Measurements from ENCODE around the gene CCDC154. TPM values are rescaled to one million over a fixed set of nuclear protein-coding genes. Genes with fewer than 3 reads are reported as not detected.

CCDC154 gene
- total RNA-seq, 1 donor from 2014 or later: 2.5 TPM

DNA sequence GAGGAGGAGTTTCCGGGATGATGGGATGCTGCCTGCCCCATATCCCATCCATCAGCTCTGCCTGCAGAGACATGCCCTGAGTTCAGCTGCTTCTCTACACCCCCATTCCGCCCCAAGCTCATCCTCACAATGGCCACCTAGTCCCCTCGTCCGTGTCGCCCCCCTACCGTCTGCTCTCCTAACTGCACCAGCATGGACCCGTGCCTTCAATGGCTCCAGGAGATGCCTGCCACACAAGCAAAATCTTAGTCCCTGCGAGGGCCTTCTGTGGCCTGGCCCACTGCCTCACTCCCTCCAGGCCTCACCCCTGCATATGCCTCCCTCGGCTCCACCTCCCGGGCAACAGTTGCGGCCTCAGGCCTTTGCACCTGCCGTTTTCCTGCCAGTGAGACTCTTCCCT lies 47.0 kb upstream of the CCDC154 start:
- TF ChIP-seq, protein P1, sequence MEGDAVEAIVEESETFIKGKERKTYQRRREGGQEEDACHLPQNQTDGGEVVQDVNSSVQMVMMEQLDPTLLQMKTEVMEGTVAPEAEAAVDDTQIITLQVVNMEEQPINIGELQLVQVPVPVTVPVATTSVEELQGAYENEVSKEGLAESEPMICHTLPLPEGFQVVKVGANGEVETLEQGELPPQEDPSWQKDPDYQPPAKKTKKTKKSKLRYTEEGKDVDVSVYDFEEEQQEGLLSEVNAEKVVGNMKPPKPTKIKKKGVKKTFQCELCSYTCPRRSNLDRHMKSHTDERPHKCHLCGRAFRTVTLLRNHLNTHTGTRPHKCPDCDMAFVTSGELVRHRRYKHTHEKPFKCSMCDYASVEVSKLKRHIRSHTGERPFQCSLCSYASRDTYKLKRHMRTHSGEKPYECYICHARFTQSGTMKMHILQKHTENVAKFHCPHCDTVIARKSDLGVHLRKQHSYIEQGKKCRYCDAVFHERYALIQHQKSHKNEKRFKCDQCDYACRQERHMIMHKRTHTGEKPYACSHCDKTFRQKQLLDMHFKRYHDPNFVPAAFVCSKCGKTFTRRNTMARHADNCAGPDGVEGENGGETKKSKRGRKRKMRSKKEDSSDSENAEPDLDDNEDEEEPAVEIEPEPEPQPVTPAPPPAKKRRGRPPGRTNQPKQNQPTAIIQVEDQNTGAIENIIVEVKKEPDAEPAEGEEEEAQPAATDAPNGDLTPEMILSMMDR (IDR thresholded peaks at IDR 0.05): no peak
- no peaks in the 10 kb centered on the region for H3K9me3 Mint-ChIP-seq (ENCODE audit: unreplicated experiment)
- H3K27ac Mint-ChIP-seq (ENCODE audit: unreplicated experiment): no peak overlapping the region
- no peaks in the 10 kb centered on the region for H3K36me3 Mint-ChIP-seq (ENCODE audit: unreplicated experiment)
- H3K4me1 Mint-ChIP-seq (ENCODE audit: unreplicated experiment): peaks cover 17% of the 10 kb centered on the region
- H3K27me3 Mint-ChIP-seq (ENCODE audit: unreplicated experiment): no peaks in the 10 kb centered on the region
- H3K4me3 Mint-ChIP-seq (ENCODE audit: unreplicated experiment): no peak overlapping the region
- DNase-seq (ENCODE audit: extremely low spot score, unreplicated experiment): no peak

DNA sequence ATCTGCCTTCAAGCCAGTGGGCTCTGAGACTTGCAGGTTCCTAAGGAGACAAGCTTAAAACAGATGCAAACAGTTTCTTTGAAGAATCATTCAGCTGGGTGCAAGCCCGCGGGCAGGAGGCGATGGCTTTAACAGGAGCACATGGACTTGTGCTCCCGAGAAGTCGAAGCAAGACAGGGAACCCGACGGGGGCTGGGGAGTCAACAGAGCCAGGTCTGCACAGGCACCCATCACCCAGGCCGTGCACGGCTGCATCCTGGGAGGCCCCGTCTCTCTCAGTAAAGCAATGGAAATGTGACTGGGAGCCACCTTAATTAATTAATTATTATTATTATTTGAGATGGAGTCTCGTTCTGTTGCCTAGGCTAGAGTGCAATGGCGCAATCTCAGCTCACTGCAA lies 44.7 kb upstream of the CCDC154 start:
- H3K27ac Mint-ChIP-seq (ENCODE audit: unreplicated experiment): no peak overlapping the region
- H3K4me1 Mint-ChIP-seq (ENCODE audit: unreplicated experiment): peaks cover 11% of the 10 kb centered on the region
- H3K4me3 Mint-ChIP-seq (ENCODE audit: unreplicated experiment): no peak overlapping the region
- peaks cover 2% of the 10 kb centered on the region for H3K27me3 Mint-ChIP-seq (ENCODE audit: unreplicated experiment)
- H3K36me3 Mint-ChIP-seq (ENCODE audit: unreplicated experiment): no peaks in the 10 kb centered on the region
- H3K9me3 Mint-ChIP-seq (ENCODE audit: unreplicated experiment): no peaks in the 10 kb centered on the region
- DNase-seq (ENCODE audit: extremely low spot score, unreplicated experiment): peak; percentile 76
- TF ChIP-seq, protein P1 (IDR thresholded peaks at IDR 0.05): no peak

DNA sequence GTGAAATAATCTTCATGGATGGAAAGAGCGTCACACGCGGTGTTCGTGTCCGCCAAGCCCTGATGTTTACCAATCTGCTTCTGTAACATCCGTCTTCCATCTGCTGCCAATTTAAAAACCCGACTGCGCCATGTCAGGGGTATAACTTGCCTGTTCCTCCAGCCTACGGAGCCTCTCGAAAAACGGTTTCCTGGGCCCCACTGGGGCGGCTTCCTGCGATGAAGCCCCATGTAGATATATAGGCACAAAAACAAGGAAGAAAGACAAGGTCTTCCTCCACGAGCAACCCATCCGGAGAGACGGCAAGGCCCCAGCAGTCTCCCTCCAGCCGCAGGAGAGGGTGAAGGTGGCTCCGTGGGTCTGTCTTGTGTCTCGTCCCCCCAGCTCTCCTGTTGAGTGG lies 44.3 kb upstream of the CCDC154 start, which contains the start of gene PTX4:
Gene PTX4, minus strand, starts transcription at position 326 of the 400 bp plus-strand sequence. Its CDS starts 35 bp downstream, at position 291.
- peak; percentile 70 for DNase-seq (ENCODE audit: extremely low spot score, unreplicated experiment)
- Mint-ChIP-seq H3K9me3 (ENCODE audit: unreplicated experiment) (no peaks in the 10 kb centered on the region), H3K4me3 (ENCODE audit: unreplicated experiment) (no peak within 1 kb of the TSS), H3K4me1 (ENCODE audit: unreplicated experiment) (peaks cover 7% of the 10 kb centered on the region), H3K36me3 (ENCODE audit: unreplicated experiment) (no peaks in the 10 kb centered on the region), H3K27me3 (ENCODE audit: unreplicated experiment) (peaks cover 7% of the 10 kb centered on the region), H3K27ac (ENCODE audit: unreplicated experiment) (no peak within 1 kb of the TSS)
- TF ChIP-seq, protein P1 (IDR thresholded peaks at IDR 0.05): no peak

DNA sequence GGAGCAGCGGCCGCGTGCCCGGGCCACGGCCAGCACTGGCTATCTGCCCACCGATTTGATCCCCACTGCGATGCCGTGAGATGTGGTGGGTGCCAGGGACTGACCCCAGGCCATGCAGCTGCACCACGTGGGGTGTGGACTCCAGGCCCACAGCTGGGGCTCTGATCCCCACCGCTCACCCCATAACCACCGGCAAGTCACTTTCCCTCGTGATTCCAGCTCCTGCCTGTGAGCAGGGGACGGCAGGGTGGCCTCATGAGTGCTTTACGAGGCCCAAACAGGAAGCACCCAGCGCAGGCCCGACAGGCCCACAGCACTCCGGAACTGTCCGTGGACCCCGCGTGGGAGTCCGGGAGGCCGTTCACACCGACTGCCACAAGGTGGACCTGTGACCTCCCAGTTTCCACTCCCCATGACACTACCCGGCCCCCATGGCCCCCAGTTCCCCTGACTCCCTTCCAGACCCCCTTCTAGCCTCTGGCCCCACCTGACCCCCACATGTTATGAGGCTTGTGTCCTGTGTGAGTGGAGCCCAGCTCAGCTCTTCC lies 43.8 kb upstream of the CCDC154 start:
- Mint-ChIP-seq H3K4me3 (ENCODE audit: unreplicated experiment) (no peak overlapping the region), H3K4me1 (ENCODE audit: unreplicated experiment) (peaks cover 7% of the 10 kb centered on the region), H3K27ac (ENCODE audit: unreplicated experiment) (no peak overlapping the region), H3K9me3 (ENCODE audit: unreplicated experiment) (no peaks in the 10 kb centered on the region), H3K27me3 (ENCODE audit: unreplicated experiment) (peaks cover 8% of the 10 kb centered on the region), H3K36me3 (ENCODE audit: unreplicated experiment) (no peaks in the 10 kb centered on the region)
- DNase-seq (ENCODE audit: extremely low spot score, unreplicated experiment): no peak
- TF ChIP-seq, protein P1 (IDR thresholded peaks at IDR 0.05): no peak

DNA sequence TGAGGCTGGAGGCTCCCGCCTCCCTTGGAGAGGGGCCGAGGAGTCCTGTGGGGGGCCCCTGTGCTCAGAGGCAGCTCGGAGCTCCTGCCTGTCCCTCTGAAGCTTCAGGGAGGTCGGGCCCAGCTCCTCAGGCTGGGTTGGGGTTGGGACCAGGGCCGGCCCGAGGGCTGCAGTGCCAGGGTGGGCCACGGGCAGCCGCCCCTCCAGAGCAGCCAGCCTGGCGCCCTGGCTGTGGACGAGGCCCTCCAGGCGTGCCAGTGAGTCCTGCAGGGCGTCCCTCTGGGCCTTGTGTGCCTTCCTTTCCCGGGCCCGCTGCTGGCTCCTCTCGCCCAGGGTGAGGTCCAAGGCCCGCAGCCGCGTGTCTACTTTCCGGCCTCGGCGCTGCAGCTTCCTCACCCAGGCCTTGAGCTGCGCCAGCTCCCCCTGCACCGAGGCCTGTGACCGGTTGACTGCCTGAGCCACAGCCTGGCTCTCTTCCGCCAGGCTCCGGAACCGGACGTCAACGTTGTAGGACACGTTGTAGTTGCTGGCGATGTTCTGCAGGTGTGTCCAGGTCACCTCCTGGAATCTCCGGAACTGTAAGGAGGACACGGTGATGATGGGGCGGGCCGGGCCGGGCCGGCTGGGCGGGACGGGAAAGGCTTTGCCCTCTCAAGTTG lies 43.2 kb upstream of the CCDC154 start:
- peaks cover 2% of the 10 kb centered on the region for H3K4me1 Mint-ChIP-seq (ENCODE audit: unreplicated experiment)
- no peaks in the 10 kb centered on the region for H3K36me3 Mint-ChIP-seq (ENCODE audit: unreplicated experiment)
- peaks cover 8% of the 10 kb centered on the region for H3K27me3 Mint-ChIP-seq (ENCODE audit: unreplicated experiment)
- TF ChIP-seq, protein P1 (IDR thresholded peaks at IDR 0.05): no peak
- peak; percentile 84 for DNase-seq (ENCODE audit: extremely low spot score, unreplicated experiment)
- no peaks in the 10 kb centered on the region for H3K9me3 Mint-ChIP-seq (ENCODE audit: unreplicated experiment)
- H3K4me3 Mint-ChIP-seq (ENCODE audit: unreplicated experiment): no peak overlapping the region
- H3K27ac Mint-ChIP-seq (ENCODE audit: unreplicated experiment): no peak overlapping the region
